Activated CD4-positive, alpha-beta memory T cell treated with anti-CD3 and anti-CD28 coated beads for 36 hours (primary cell): ENCODE measurements around the gene FAM221B. TPM values are rescaled to one million over a fixed set of nuclear protein-coding genes. Genes with fewer than 3 reads are reported as not detected.
A peak's percentile ranks its signal among the peaks of the same experiment; 100 is the strongest.

Experiments used
- CTCF ChIA-PET: fragments of 350-600 bp; sonication (Branson Sonifier 250); formaldehyde crosslinking; loops from one replicate; lab custom pipeline; 2021; ENCODE audit warnings: antibody characterized with exemption, inconsistent platforms; lab: Charles Lee
- POLR2A ChIA-PET: fragments of 350-600 bp; sonication (Branson Sonifier 250); formaldehyde crosslinking; loops from one replicate; lab custom pipeline; 2021; ENCODE audit warnings: antibody characterized with exemption; lab: Charles Lee
- DNase-seq: peaks from one replicate; pipeline ENCODE4 v3.0.0-alpha.2; 2020
- H3K27ac Mint-ChIP-seq: one replicate; pipeline ENCODE4 v1.8.0; 2021; ENCODE audit warnings: mixed read lengths
- H3K27me3 Mint-ChIP-seq: one replicate; pipeline ENCODE4 v1.8.0; 2021; ENCODE audit warnings: mixed read lengths
- H3K36me3 Mint-ChIP-seq: one replicate; pipeline ENCODE4 v1.8.0; 2021; ENCODE audit warnings: mixed read lengths
- H3K4me1 Mint-ChIP-seq: one replicate; pipeline ENCODE4 v1.8.0; 2021; ENCODE audit warnings: low read depth, mixed read lengths
- H3K4me3 Mint-ChIP-seq: one replicate; pipeline ENCODE4 v1.8.0; 2021; ENCODE audit warnings: mild to moderate bottlenecking, mixed read lengths
- H3K9me3 Mint-ChIP-seq: one replicate; pipeline ENCODE4 v1.8.0; 2021; ENCODE audit warnings: mixed read lengths
- intact Hi-C: fragments of 100-400 bp; cut with micrococcal nuclease; formaldehyde crosslinking; loops from one replicate; pipeline ENCODE4 v1.15.1; 2023
- total RNA-seq, 2 experiments: library from RNA; stranded (reverse); gene quantifications; one replicate each; pipeline ENCODE4 v1.2.3, GENCODE V29; 2021

The FAM221B gene
- total RNA-seq, 2 experiments from 2014 or later = not detected

- Mint-ChIP-seq H3K4me1 (peaks cover 21% of the 10 kb centered on the region), H3K9me3 (no peaks in the 10 kb centered on the region), H3K27me3 (no peaks in the 10 kb centered on the region), H3K27ac (no peak overlapping the region), H3K4me3 (no peak overlapping the region), H3K36me3 (no peaks in the 10 kb centered on the region)
- intact Hi-C loops = no loop called here
- CTCF ChIA-PET = interaction anchor here (1.8 to 2.2 kb wide), 2 partner anchors 18 to 51 kb away, joined by 9 read pairs; partner anchors contain the start of gene SPAG8
- POLR2A ChIA-PET = interaction anchor here (1.0 kb wide), 1 partner anchor 11 kb away, joined by 3 read pairs; no protein-coding TSS in a partner anchor
- no peak for DNase-seq
These were observed 2.5 kb upstream of the FAM221B start for GRCh38 chr9:35831040-35831439.

DNA sequence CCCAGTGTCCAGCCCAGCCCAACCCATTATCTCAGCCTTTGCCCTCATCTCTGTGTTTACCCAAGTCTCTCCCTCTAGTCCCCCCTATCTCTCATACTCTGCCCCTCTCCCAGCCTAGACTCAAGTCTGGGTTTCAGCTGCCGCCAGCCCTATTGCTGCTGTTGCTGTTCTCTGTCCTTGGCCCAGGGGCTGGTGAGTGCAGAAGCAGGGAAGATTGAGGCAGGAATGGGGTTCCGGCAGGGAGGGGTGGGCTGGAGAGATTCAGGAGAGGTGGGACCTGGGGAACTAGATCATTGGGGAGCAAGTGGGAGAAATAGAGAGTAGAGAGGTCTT is 1.2 kb upstream of the FAM221B start:
- Mint-ChIP-seq H3K4me3 (peak overlapping the region; percentile 78), H3K36me3 (no peaks in the 10 kb centered on the region), H3K27ac (peak overlapping the region; percentile 21), H3K9me3 (no peaks in the 10 kb centered on the region), H3K27me3 (no peaks in the 10 kb centered on the region), H3K4me1 (peaks cover 23% of the 10 kb centered on the region)
- CTCF ChIA-PET = interaction anchor here (2.6 kb wide), 1 partner anchor 52 kb away, joined by 11 read pairs; no protein-coding TSS in a partner anchor
- intact Hi-C loops = loop anchor here (1.0 to 2.0 kb wide), 3 partner anchors 15 to 225 kb away; partner anchors contain the start of genes CREB3 and TLN1
- POLR2A ChIA-PET = no interaction called here
- no peak for DNase-seq

GRCh38 chr9:35829084-35829763 is 692 bp upstream of the FAM221B start, which contains the start of gene TMEM8B:
Gene TMEM8B (plus strand): TSS chr9:35829228. CDS start chr9:35829448, 220 bp downstream.
- H3K4me3 Mint-ChIP-seq = peak within 1 kb of the TSS; percentile 91
- POLR2A ChIA-PET = interaction anchor here (1.0 kb wide), 1 partner anchor 15 kb away, joined by 7 read pairs; the partner anchor contains the start of gene HINT2
- peak within 1 kb of the TSS; percentile 60 for H3K27ac Mint-ChIP-seq
- CTCF ChIA-PET = interaction anchor here (0.8 to 2.6 kb wide), 5 partner anchors 15 to 74 kb away, joined by 3 to 11 read pairs (median 4); partner anchors contain the start of gene HINT2
- intact Hi-C loops = loop anchor here (1.0 to 2.0 kb wide), 3 partner anchors 16 to 225 kb away; partner anchors contain the start of genes CREB3 and TLN1
- H3K36me3 Mint-ChIP-seq = no peaks in the 10 kb centered on the region
- H3K4me1 Mint-ChIP-seq = peaks cover 23% of the 10 kb centered on the region
- DNase-seq = peak; percentile 96
- H3K9me3 Mint-ChIP-seq = no peaks in the 10 kb centered on the region
- H3K27me3 Mint-ChIP-seq = no peaks in the 10 kb centered on the region

DNA sequence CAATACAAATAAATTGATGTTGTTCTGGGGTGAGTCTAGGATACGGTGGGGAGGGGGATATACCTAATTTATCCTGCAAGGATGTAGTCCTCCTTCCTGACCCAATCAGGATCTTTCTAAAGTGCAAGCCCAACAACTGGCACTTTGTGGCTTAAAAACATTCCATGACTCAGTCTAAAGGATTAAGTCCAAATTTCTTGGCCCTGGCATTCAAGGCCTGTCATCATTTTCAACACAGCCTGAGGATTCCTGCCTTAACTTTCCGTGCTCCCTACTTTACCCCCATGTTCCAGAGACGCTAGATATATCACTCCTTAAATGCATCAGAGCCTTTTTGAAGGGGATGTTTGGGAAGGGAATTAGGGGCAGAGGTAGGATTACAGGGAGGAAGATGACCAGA is 1.0 kb downstream of the FAM221B start:
- POLR2A ChIA-PET = no interaction called here
- no peaks in the 10 kb centered on the region for H3K36me3 Mint-ChIP-seq
- no peaks in the 10 kb centered on the region for H3K27me3 Mint-ChIP-seq
- no peaks in the 10 kb centered on the region for H3K9me3 Mint-ChIP-seq
- DNase-seq = no peak
- no peak overlapping the region for H3K27ac Mint-ChIP-seq
- H3K4me3 Mint-ChIP-seq = no peak overlapping the region
- H3K4me1 Mint-ChIP-seq = peaks cover 23% of the 10 kb centered on the region
- intact Hi-C loops = no loop called here
- CTCF ChIA-PET = interaction anchor here (0.7 to 4.3 kb wide), 6 partner anchors 8 to 93 kb away, joined by 3 to 34 read pairs (median 13); partner anchors contain the start of genes HINT2 and SPAG8

DNA sequence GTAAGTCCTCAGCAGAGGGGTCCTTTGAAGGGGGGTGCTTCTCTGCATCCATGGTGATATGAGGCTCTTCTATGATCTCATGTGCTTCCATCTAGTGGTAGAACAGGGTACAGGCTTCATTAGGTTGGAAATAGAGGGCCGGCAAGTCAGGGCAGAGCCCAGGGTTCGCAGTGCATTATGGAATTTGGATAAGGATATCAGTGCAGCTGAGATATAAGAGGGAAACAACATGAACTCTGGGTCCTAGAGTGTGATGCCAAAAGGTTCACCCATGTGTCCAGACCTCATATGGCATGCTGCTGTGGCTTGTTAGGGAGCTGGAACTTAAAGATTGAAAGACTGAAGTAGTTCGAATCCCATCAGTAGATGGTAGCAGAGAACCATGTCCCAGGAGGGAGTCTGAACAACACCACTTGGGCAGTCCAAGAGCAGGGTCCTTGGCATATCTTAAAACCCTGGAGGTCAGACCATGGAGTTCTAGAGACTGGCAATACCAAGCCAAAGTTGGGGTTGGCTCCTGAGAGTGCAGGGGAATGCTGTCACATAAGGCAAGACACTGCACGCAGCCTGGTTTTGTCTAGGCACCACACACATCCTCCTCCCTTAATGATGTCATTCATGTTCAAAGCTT is 2.3 kb downstream of the FAM221B start:
- H3K4me3 Mint-ChIP-seq = peak overlapping the region; percentile 13
- H3K9me3 Mint-ChIP-seq = no peaks in the 10 kb centered on the region
- ChIA-PET POLR2A (no interaction called here), CTCF (interaction anchor here (0.6 to 4.3 kb wide), 24 partner anchors 10 to 179 kb away, joined by 3 to 49 read pairs (median 4); partner anchors contain the start of genes HINT2 and SPAG8)
- H3K4me1 Mint-ChIP-seq = peaks cover 23% of the 10 kb centered on the region
- H3K36me3 Mint-ChIP-seq = no peaks in the 10 kb centered on the region
- intact Hi-C loops = loop anchor here (1.0 kb wide), 3 partner anchors 11 to 56 kb away; partner anchors contain the start of gene HINT2
- peak; percentile 42 for DNase-seq
- H3K27ac Mint-ChIP-seq = no peak overlapping the region
- H3K27me3 Mint-ChIP-seq = no peaks in the 10 kb centered on the region

DNA sequence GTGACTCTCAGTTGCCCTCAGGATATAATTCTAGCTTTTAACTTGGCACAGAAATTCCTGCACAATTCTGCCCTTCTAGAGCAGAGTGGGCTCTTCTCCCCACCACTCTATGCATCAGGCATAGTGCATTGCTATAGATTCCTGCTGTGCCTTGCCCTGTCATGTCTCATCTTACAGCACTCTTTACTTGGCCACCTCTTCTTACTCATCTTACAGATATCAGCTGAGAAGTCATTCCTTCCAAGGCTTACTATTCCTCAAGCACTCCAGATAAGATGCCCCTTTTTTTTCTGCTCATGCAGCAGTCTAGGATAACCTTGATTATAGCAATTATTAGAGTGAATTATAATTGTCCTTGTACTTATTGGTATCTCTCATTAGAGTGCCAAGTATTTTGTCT is 5.6 kb downstream of the FAM221B start:
- no peak for DNase-seq
- H3K4me3 Mint-ChIP-seq = no peak overlapping the region
- intact Hi-C loops = no loop called here
- no peaks in the 10 kb centered on the region for H3K9me3 Mint-ChIP-seq
- H3K27ac Mint-ChIP-seq = no peak overlapping the region
- CTCF ChIA-PET = interaction anchor here (2.8 kb wide), 1 partner anchor 33 kb away, joined by 9 read pairs; no protein-coding TSS in a partner anchor
- H3K36me3 Mint-ChIP-seq = no peaks in the 10 kb centered on the region
- H3K27me3 Mint-ChIP-seq = no peaks in the 10 kb centered on the region
- H3K4me1 Mint-ChIP-seq = peaks cover 5% of the 10 kb centered on the region
- POLR2A ChIA-PET = no interaction called here

DNA sequence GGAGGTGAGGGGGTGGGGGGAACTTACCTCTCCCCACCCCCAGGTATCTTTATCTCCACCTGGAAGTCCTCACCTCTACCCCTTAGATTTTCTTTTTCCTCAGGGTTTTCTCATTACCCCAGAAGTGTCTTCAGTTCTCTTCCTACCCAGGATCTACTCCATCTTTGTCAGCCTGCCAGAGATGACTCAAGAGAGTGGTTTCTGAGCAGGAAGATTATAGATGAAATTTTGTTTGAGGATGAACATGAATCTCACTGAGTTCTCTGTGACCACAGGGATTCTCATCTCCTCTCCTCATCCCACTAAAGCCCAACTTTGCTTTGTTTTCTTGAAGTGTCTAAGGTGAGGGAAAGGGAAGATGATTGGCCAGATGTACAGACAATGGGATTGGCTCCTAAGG is 8.5 kb downstream of the FAM221B start:
- H3K4me1 Mint-ChIP-seq = peaks cover 3% of the 10 kb centered on the region
- POLR2A ChIA-PET = no interaction called here
- H3K27me3 Mint-ChIP-seq = no peaks in the 10 kb centered on the region
- DNase-seq = no peak
- intact Hi-C loops = no loop called here
- H3K36me3 Mint-ChIP-seq = no peaks in the 10 kb centered on the region
- H3K9me3 Mint-ChIP-seq = no peaks in the 10 kb centered on the region
- H3K4me3 Mint-ChIP-seq = no peak overlapping the region
- H3K27ac Mint-ChIP-seq = no peak overlapping the region
- CTCF ChIA-PET = interaction anchor here (2.8 kb wide), 1 partner anchor 30 kb away, joined by 9 read pairs; no protein-coding TSS in a partner anchor

DNA sequence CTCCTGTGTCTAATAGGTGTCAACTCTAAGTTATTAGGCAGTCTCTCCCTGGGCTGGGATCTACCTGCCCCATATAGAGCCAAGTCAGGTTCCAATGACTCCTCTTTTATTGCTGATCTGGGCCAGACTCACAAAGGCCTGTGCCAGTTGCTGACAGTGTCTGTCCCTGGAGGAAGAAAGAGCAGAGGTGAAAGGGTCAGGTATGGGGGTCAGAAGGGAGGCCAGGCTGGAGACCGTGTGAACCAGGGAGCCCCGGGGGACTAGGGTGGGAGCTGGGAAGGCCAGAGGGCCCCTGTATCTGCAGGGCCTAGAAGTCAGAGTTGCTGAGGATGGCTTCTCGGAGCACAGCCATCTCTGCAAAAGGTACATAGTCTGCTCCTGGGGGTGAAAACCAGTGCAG is 10.2 kb downstream of the FAM221B start:
- no peaks in the 10 kb centered on the region for H3K27me3 Mint-ChIP-seq
- DNase-seq = no peak
- ChIA-PET CTCF (no interaction called here), POLR2A (no interaction called here)
- H3K4me3 Mint-ChIP-seq = no peak overlapping the region
- peaks cover 12% of the 10 kb centered on the region for H3K4me1 Mint-ChIP-seq
- H3K9me3 Mint-ChIP-seq = no peaks in the 10 kb centered on the region
- no peak overlapping the region for H3K27ac Mint-ChIP-seq
- H3K36me3 Mint-ChIP-seq = peaks cover 4% of the 10 kb centered on the region
- intact Hi-C loops = loop anchor here (5.0 kb wide), 1 partner anchor 706 kb away; no protein-coding TSS in a partner anchor

- DNase-seq = no peak
- H3K4me1 Mint-ChIP-seq = peaks cover 26% of the 10 kb centered on the region
- intact Hi-C loops = loop anchor here (5.0 kb wide), 1 partner anchor 704 kb away; no protein-coding TSS in a partner anchor
- POLR2A ChIA-PET = no interaction called here
- H3K9me3 Mint-ChIP-seq = no peaks in the 10 kb centered on the region
- H3K4me3 Mint-ChIP-seq = no peak overlapping the region
- peaks cover 4% of the 10 kb centered on the region for H3K36me3 Mint-ChIP-seq
- CTCF ChIA-PET = interaction anchor here (0.6 to 1.5 kb wide), 2 partner anchors 10 to 78 kb away, joined by 4 to 8 read pairs; no protein-coding TSS in a partner anchor
- no peaks in the 10 kb centered on the region for H3K27me3 Mint-ChIP-seq
- H3K27ac Mint-ChIP-seq = no peak overlapping the region
These were observed 11.8 kb downstream of the FAM221B start for GRCh38 chr9:35816708-35817107.

DNA sequence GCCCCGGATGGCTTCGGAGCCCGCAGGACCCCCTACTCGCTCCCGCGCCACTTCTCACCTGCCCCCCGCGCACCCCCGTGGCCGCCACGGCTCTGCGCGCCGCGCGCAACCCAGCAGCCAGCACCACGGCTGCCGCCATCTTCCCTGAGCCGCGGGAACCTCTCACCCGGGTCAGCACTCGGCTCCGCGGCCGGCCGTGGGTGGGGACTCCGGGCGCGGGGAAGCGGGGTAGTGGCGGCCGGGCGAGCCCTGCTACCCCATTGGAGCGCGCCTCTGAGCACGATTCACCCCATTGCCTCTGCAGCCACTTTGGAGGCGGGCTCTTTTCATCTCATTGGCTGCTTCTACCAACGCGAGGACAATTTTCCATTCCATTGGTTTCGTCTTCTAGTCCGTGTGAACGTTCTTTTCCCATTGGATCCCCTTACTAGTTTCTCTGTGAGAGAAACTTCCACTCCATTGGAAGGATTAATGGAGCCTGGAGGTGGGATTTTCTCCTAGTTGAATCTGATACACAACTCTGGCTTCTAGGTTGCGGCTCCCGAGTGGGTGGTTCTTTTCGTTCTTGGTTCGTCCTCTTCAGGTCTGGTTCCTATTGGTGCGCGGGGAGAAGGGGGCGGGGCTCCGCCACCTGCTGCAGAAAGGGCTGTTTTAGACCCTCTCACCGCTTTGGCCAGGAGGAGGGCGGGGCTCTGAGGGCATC is 13.5 kb downstream of the FAM221B start, which contains the start of gene HINT2:
TSS of gene HINT2 (minus strand) at position 202 of the 703 bp plus-strand sequence. CDS start at position 139, 63 bp downstream.
- peaks cover 4% of the 10 kb centered on the region for H3K36me3 Mint-ChIP-seq
- H3K27me3 Mint-ChIP-seq = no peaks in the 10 kb centered on the region
- peak within 1 kb of the TSS; percentile 96 for H3K4me3 Mint-ChIP-seq
- ChIA-PET CTCF (interaction anchor here (0.6 to 4.6 kb wide), 12 partner anchors 11 to 788 kb away, joined by 3 to 35 read pairs (median 4); partner anchors contain the start of gene FAM221B), POLR2A (interaction anchor here (0.6 to 2.0 kb wide), 4 partner anchors 11 to 85 kb away, joined by 3 to 7 read pairs (median 4); partner anchors contain the start of genes CREB3, FAM221B, TLN1 and TMEM8B)
- H3K27ac Mint-ChIP-seq = peak within 1 kb of the TSS; percentile 93
- H3K9me3 Mint-ChIP-seq = no peaks in the 10 kb centered on the region
- H3K4me1 Mint-ChIP-seq = peaks cover 33% of the 10 kb centered on the region
- intact Hi-C loops = loop anchor here (1.0 to 5.0 kb wide), 8 partner anchors 11 to 703 kb away; partner anchors contain the start of genes CCDC107, CREB3, RMRP and TLN1
- DNase-seq = peak; percentile 99
